Sigmoid colon (tissue), 7 donors: ENCODE results near the gene TXNRD2. TPM values are rescaled to one million over a fixed set of nuclear protein-coding genes. Genes with fewer than 3 reads are reported as not detected.
"Not testable (repeated sequence)": the region's sequence is repeated elsewhere in the genome, so short reads cannot be mapped to it uniquely, and the experiment has no call there.

Experiments
- DNase-seq: peaks from one replicate; pipeline ENCODE4 v3.0.0-alpha.2; 2019
- H3K27ac ChIP-seq, 4 donors: fragments of 200-600 bp; sonication (generic); one replicate each; pipeline ENCODE4 v1.5.1; 2016 to 2019; ENCODE audit warnings: mild to moderate bottlenecking in 1 of 4
- H3K27me3 ChIP-seq, 3 donors: fragments of 200-600 bp; sonication (generic); one replicate each; pipeline ENCODE4 v1.5.1; 2019; ENCODE audit warnings: mild to moderate bottlenecking in 1 of 3
- H3K36me3 ChIP-seq, 4 donors: fragments of 200-600 bp; sonication (generic); one replicate each; pipeline ENCODE4 v1.5.1; 2016 to 2019
- H3K4me1 ChIP-seq, 4 donors: fragments of 200-600 bp; sonication (generic); one replicate each; pipeline ENCODE4 v1.5.1; 2017 to 2019
- H3K4me3 ChIP-seq, 4 donors: fragments of 200-600 bp; sonication (generic); one replicate each; pipeline ENCODE4 v1.5.1; 2017 to 2019; ENCODE audit warnings: mild to moderate bottlenecking in 2 of 4, moderate library complexity in 1 of 4
- H3K9me3 ChIP-seq, 4 donors: fragments of 200-600 bp in 3 of 4; sonication (generic) in 3 of 4; one replicate each; pipeline versions ENCODE4 v1.5.1 to v1.6.1; 2013 to 2019
- EP300 ChIP-seq, 4 donors: sonication (generic); formaldehyde crosslinking; IDR thresholded peaks; one replicate each; pipeline ENCODE4 v1.6.1; 2017; ENCODE audit warnings: antibody characterized with exemption in 4 of 4
- POLR2A ChIP-seq, 2 donors: fragments of 450-650 bp; IDR thresholded peaks; one replicate each; pipeline ENCODE4 v1.6.1; 2016; ENCODE audit warnings: antibody characterized with exemption in 2 of 2, mild to moderate bottlenecking in 2 of 2, moderate library complexity in 2 of 2
- POLR2AphosphoS5 ChIP-seq, 4 donors: sonication (generic); formaldehyde crosslinking; IDR thresholded peaks; one replicate each; pipeline ENCODE4 v1.6.1; 2017; ENCODE audit warnings: antibody characterized with exemption in 4 of 4
- WGBS, 2 donors: extraction: QIAGEN DNeasy Blood & Tissue Kit; methylation state at CpG; one replicate each; pipeline ENCODE4 v1.1.7; 2013; 5-methylcytosine and 5-hydroxymethylcytosine counted together
- intact Hi-C: fragments of 100-400 bp; cut with DNase I; formaldehyde crosslinking; loops from one replicate; pipeline ENCODE4 v1.15.1; 2023
- polyA plus RNA-seq, 3 donors: library from polyadenylated mRNA; stranded (reverse); fragments of 200-250 nt; gene quantifications; one replicate each; pipeline ENCODE4 v1.2.3, GENCODE V29; 2013
- total RNA-seq, 4 donors: library from RNA; depleted of rRNA; stranded (reverse); fragments of >200 nt; gene quantifications; one replicate each; pipeline ENCODE4 v1.1.0, GENCODE V29; 2016
- TF ChIP-seq, protein P1 (sequence below), 4 experiments: fragments of 450-650 bp in 3 of 4; fragments of 200-600 bp in 1 of 4; IDR thresholded peaks; one replicate each; pipeline ENCODE4 v1.5.1; 2016 to 2019; ENCODE audit warnings: antibody characterized with exemption in 4 of 4, mild to moderate bottlenecking in 3 of 4, moderate library complexity in 2 of 4
- donor health status: healthy with polysubstance abuse.
- donor health status: Bipolar disorder and iron deficiency.
- donor health status: healthy.

Gene TXNRD2
- total and polyA plus RNA-seq, 7 donors = 13.2 to 29.6 (median 18.3) TPM

DNA sequence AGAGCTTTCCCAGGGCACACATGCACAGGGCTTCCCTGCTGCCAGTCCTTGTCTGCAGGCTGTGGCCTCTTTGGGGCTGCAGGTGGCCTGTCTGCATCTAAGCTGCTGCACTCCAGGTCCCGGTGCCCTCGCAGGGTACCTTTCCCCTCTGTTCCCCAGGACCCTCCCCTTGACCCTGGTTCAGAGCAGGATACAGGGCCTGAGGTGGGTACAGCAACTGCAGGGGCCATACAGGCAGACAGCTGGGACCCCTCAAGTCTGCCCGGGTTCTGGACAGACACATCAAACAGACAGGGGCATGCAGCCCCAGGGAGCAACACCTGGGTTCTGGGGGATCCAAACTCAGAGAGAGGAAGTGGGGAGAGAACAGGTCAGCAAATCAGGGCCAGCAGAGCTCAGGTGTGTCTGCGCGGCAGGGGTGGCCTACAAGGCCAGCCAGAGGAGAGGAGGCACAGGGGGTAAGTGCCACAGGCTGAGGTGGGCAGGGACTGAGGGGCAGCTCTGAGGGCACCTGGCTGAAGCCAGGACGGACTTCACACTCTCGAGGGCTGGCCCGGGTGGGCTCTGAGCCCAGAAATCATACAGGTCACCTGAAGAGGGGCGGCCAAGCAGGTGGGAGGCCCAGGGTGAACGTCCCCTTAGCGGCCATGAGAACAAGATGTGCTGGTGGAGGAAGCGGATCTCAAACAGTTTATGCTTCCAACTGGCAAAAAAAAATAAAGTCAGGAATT is 29.9 kb downstream of the TXNRD2 start:
- Histone ChIP-seq H3K36me3 (peaks cover 16 to 82% (median 28%) of the 10 kb centered on the region in 4 donors), H3K4me3 (no peak overlapping the region), H3K9me3 (no peaks in the 10 kb centered on the region), H3K27me3 (no peaks in the 10 kb centered on the region), H3K27ac (no peak overlapping the region), H3K4me1 (no peaks in the 10 kb centered on the region)
- DNase-seq = peak; percentile 62
- no peak for TF ChIP-seq EP300 (IDR thresholded peaks at IDR 0.05)
- no peak for TF ChIP-seq POLR2AphosphoS5 (IDR thresholded peaks at IDR 0.05)
- TF ChIP-seq POLR2A (IDR thresholded peaks at IDR 0.05) = no peak
- TF ChIP-seq, protein P1, sequence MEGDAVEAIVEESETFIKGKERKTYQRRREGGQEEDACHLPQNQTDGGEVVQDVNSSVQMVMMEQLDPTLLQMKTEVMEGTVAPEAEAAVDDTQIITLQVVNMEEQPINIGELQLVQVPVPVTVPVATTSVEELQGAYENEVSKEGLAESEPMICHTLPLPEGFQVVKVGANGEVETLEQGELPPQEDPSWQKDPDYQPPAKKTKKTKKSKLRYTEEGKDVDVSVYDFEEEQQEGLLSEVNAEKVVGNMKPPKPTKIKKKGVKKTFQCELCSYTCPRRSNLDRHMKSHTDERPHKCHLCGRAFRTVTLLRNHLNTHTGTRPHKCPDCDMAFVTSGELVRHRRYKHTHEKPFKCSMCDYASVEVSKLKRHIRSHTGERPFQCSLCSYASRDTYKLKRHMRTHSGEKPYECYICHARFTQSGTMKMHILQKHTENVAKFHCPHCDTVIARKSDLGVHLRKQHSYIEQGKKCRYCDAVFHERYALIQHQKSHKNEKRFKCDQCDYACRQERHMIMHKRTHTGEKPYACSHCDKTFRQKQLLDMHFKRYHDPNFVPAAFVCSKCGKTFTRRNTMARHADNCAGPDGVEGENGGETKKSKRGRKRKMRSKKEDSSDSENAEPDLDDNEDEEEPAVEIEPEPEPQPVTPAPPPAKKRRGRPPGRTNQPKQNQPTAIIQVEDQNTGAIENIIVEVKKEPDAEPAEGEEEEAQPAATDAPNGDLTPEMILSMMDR (IDR thresholded peaks at IDR 0.05) = no peak
- intact Hi-C loops = no loop called here
- WGBS, 2 donors = 88 to 92% methylated on average over 12 of the region's 12 CpGs

GRCh38 chr22:19910180-19910744 is 31.4 kb downstream of the TXNRD2 start:
- Histone ChIP-seq H3K27me3 (no peaks in the 10 kb centered on the region), H3K36me3 (peaks cover 13 to 76% (median 20%) of the 10 kb centered on the region in 4 donors), H3K27ac (no peak overlapping the region), H3K4me1 (no peaks in the 10 kb centered on the region), H3K4me3 (no peak overlapping the region), H3K9me3 (no peaks in the 10 kb centered on the region)
- TF ChIP-seq EP300 (IDR thresholded peaks at IDR 0.05) (no peak), POLR2AphosphoS5 (IDR thresholded peaks at IDR 0.05) (no peak), POLR2A (IDR thresholded peaks at IDR 0.05) (no peak)
- TF ChIP-seq, protein P1 (IDR thresholded peaks at IDR 0.05) = peak in 2 of 4 experiments; percentile 8 to 20
- 31 to 38% methylated on average over 4 of the region's 4 CpGs for WGBS, 2 donors
- no peak for DNase-seq
- intact Hi-C loops = loop anchor here (1.0 kb wide), 1 partner anchor 180 kb away; no protein-coding TSS in a partner anchor

- peak; percentile 90 for DNase-seq
- no peak overlapping the region for H3K4me3 ChIP-seq
- no peaks in the 10 kb centered on the region for H3K9me3 ChIP-seq
- TF ChIP-seq, protein P1 (IDR thresholded peaks at IDR 0.05) = peak; percentile 82 to 93 (median 88)
- TF ChIP-seq POLR2AphosphoS5 (IDR thresholded peaks at IDR 0.05) = no peak
- H3K27ac ChIP-seq = no peak overlapping the region
- H3K4me1 ChIP-seq = no peaks in the 10 kb centered on the region
- peaks cover 6 to 70% (median 14%) of the 10 kb centered on the region in 4 donors for H3K36me3 ChIP-seq
- no peaks in the 10 kb centered on the region for H3K27me3 ChIP-seq
- intact Hi-C loops = loop anchor here (1.0 kb wide), 1 partner anchor 179 kb away; no protein-coding TSS in a partner anchor
- 35% methylated on average over 6 of the region's 6 CpGs for WGBS, 2 donors
Observed at GRCh38 chr22:19909350-19910179, 32.1 kb downstream of the TXNRD2 start.

- H3K27ac ChIP-seq, H3K4me1 ChIP-seq, DNase-seq, H3K4me3 ChIP-seq, H3K9me3 ChIP-seq, intact Hi-C loops, H3K27me3 ChIP-seq: not testable (repeated sequence)
- WGBS, 2 donors = 89 to 94% methylated on average over 16 of the region's 16 CpGs
- peaks cover 0 to 65% (median 2%) of the 10 kb centered on the region in 4 donors for H3K36me3 ChIP-seq
Observed at GRCh38 chr22:19907902-19908301, 33.7 kb downstream of the TXNRD2 start.

GRCh38 chr22:19906864-19907263 is 34.8 kb downstream of the TXNRD2 start:
- peaks cover 0 to 63% (median 0%) of the 10 kb centered on the region in 4 donors for H3K36me3 ChIP-seq
- DNase-seq, H3K4me3 ChIP-seq, H3K4me1 ChIP-seq, intact Hi-C loops, H3K27me3 ChIP-seq, H3K27ac ChIP-seq, H3K9me3 ChIP-seq: not testable (repeated sequence)
- WGBS, 2 donors = 96% methylated on average over 25 of the region's 25 CpGs
